OCI-LY7 (cell line): ENCODE measurements around the gene FCER1G. TPM values are rescaled to one million over a fixed set of nuclear protein-coding genes. Genes with fewer than 3 reads are reported as not detected.

Source experiments
- BruUV-seq: library from RNA; stranded (reverse); fragments of 400-500 nt; replicated peaks from 2 replicates; lab custom pipeline; 2021; lab: Mats Ljungman, UMichigan
- CTCF ChIA-PET: fragments of 300-600 bp; sonication (Branson Sonifier 250); formaldehyde crosslinking; loops from one replicate; lab custom pipeline; 2022; ENCODE audit warnings: antibody characterized with exemption; ENCODE audit not compliant: unreplicated experiment; lab: Charles Lee
- POLR2A ChIA-PET: fragments of 300-600 bp; sonication (Branson Sonifier 250); formaldehyde crosslinking; loops from one replicate; lab custom pipeline; 2022; ENCODE audit warnings: antibody characterized with exemption; lab: Charles Lee
- DNase-seq: peaks from one replicate; pipeline ENCODE4 v3.0.0-alpha.2; 2015; ENCODE audit warnings: low spot score
- H2AFZ ChIP-seq: fragments of 200-600 bp; sonication (generic), shearing (Covaris generic); 2 replicates; pipeline ENCODE4 v1.6.1; 2014; ENCODE audit warnings: mild to moderate bottlenecking, antibody characterized with exemption, low read length, moderate library complexity
- H3K27ac ChIP-seq: fragments of 200-600 bp; sonication (generic); 2 replicates; pipeline ENCODE4 v1.5.1; 2014; ENCODE audit warnings: mixed run types, low read depth, mild to moderate bottlenecking, moderate library complexity, low read length, inconsistent platforms; ENCODE audit not compliant: poor library complexity, severe bottlenecking
- H3K36me3 ChIP-seq: fragments of 200-600 bp; sonication (generic); 2 replicates; pipeline ENCODE4 v1.6.1; 2014; ENCODE audit warnings: mild to moderate bottlenecking, antibody characterized with exemption, low read length, moderate library complexity, mixed read lengths; ENCODE audit not compliant: insufficient read depth
- H3K4me1 ChIP-seq: fragments of 200-600 bp; sonication (generic); 2 replicates; pipeline ENCODE4 v1.5.1; 2014; ENCODE audit warnings: mild to moderate bottlenecking, low read length; ENCODE audit not compliant: insufficient read depth, poor library complexity, severe bottlenecking
- H3K4me2 ChIP-seq: fragments of 200-600 bp; sonication (generic); 2 replicates; pipeline ENCODE4 v1.6.1; 2014; ENCODE audit warnings: mild to moderate bottlenecking, low read length
- H3K4me3 ChIP-seq: fragments of 200-600 bp; sonication (generic); 2 replicates; pipeline ENCODE4 v1.5.1; 2014; ENCODE audit warnings: mild to moderate bottlenecking, low read depth, low read length; ENCODE audit not compliant: poor library complexity, severe bottlenecking
- H3K79me2 ChIP-seq: fragments of 200-600 bp; sonication (generic); 2 replicates; pipeline ENCODE4 v1.6.1; 2016; ENCODE audit warnings: low read depth, mild to moderate bottlenecking, low read length, moderate library complexity, mixed read lengths; ENCODE audit not compliant: insufficient read depth
- H3K9me2 ChIP-seq: fragments of 200-600 bp; sonication (generic); 2 replicates; pipeline ENCODE4 v1.6.1; 2016; ENCODE audit warnings: mild to moderate bottlenecking, low read length, mixed read lengths; ENCODE audit not compliant: insufficient read depth
- H3K9me3 ChIP-seq: fragments of 200-600 bp; sonication (generic); 2 replicates; pipeline ENCODE4 v1.6.1; 2014; ENCODE audit warnings: mild to moderate bottlenecking, mixed run types, low read length, mixed read lengths
- H4K20me1 ChIP-seq: fragments of 200-600 bp; sonication (generic); 2 replicates; pipeline ENCODE4 v1.6.1; 2014; ENCODE audit warnings: mild to moderate bottlenecking, antibody characterized with exemption, low read length, moderate library complexity, mixed read lengths; ENCODE audit not compliant: insufficient read depth
- CTCF ChIP-seq: fragments of 200-600 bp; sonication (generic); conservative IDR thresholded peaks from 2 replicates; pipeline ENCODE4 v1.5.1; 2014; ENCODE audit warnings: mild to moderate bottlenecking, antibody characterized with exemption, low read length, moderate library complexity, mixed read lengths
- EZH2phosphoT487 ChIP-seq: fragments of 200-600 bp; sonication (generic); IDR thresholded peaks from 2 replicates; pipeline ENCODE4 v1.6.1; 2018; ENCODE audit warnings: low read depth, borderline replicate concordance, mild to moderate bottlenecking, mixed run types, antibody characterized with exemption, low read length, moderate library complexity, mixed read lengths
- intact Hi-C: fragments of 100-400 bp; cut with micrococcal nuclease; formaldehyde crosslinking; loops from one replicate; pipeline ENCODE4 v1.10.0; 2022; ENCODE audit not compliant: unreplicated experiment
- total RNA-seq, 2 experiments: library from RNA; depleted of rRNA in 1 of 2; stranded (reverse); fragments of >200 nt in 1 of 2; shearing (Covaris generic) in 1 of 2; gene quantifications; 2 replicates each; pipeline ENCODE4 v1.2.3, GENCODE V29; 2014 to 2022

Gene FCER1G
- total RNA-seq, 2 experiments from 2014 or later = 0.88 to 3.2 TPM

GRCh38 chr1:161193561-161194235, 21.4 kb upstream of the FCER1G start:
- Histone ChIP-seq H3K4me1 (peaks cover 28% of the 10 kb centered on the region), H3K79me2 (no peaks in the 10 kb centered on the region), H2AFZ (no peak overlapping the region), H4K20me1 (no peaks in the 10 kb centered on the region), H3K9me3 (no peaks in the 10 kb centered on the region), H3K36me3 (no peaks in the 10 kb centered on the region), H3K27ac (no peak overlapping the region), H3K4me3 (no peak overlapping the region), H3K9me2 (no peaks in the 10 kb centered on the region), H3K4me2 (no peak overlapping the region)
- ChIA-PET POLR2A (interaction anchor here (0.5 to 1.1 kb wide), 3 partner anchors 8 to 32 kb away, joined by 3 read pairs; partner anchors contain the start of gene TOMM40L), CTCF (interaction anchor here (0.6 to 1.1 kb wide), 3 partner anchors 17 to 191 kb away, joined by 3 to 6 read pairs (median 5); partner anchors contain the start of genes B4GALT3 and TOMM40L)
- intact Hi-C loops = loop anchor here (5.0 kb wide), 1 partner anchor 189 kb away; no protein-coding TSS in a partner anchor
- BruUV-seq = no TSS peak
- TF ChIP-seq CTCF = no peak
- no peak for TF ChIP-seq EZH2phosphoT487
- no peak for DNase-seq

GRCh38 chr1:161195171-161195570, 19.9 kb upstream of the FCER1G start:
- intact Hi-C loops = no loop called here

More at GRCh38 chr1:161195171-161195570, 19.9 kb upstream of the FCER1G start:
- H3K9me2 ChIP-seq = no peaks in the 10 kb centered on the region
- H3K79me2 ChIP-seq = no peaks in the 10 kb centered on the region
- H3K4me1 ChIP-seq = peaks cover 32% of the 10 kb centered on the region
- ChIA-PET POLR2A (interaction anchor here (0.6 to 1.1 kb wide), 4 partner anchors 31 to 226 kb away, joined by 3 to 5 read pairs (median 3); partner anchors contain the start of gene TOMM40L), CTCF (interaction anchor here (1.1 kb wide), 1 partner anchor 18 kb away, joined by 3 read pairs; the partner anchor contains the start of gene B4GALT3)
- H4K20me1 ChIP-seq = no peaks in the 10 kb centered on the region
- H3K4me2 ChIP-seq = peak overlapping the region; percentile 55
- peak overlapping the region; percentile 44 for H2AFZ ChIP-seq
- H3K9me3 ChIP-seq = no peaks in the 10 kb centered on the region
- BruUV-seq = no TSS peak
- DNase-seq = peak; percentile 66
- TF ChIP-seq CTCF = no peak
- no peak overlapping the region for H3K4me3 ChIP-seq
- H3K27ac ChIP-seq = peak overlapping the region; percentile 58
- no peaks in the 10 kb centered on the region for H3K36me3 ChIP-seq
